GM13976 (cell line): ENCODE results near the gene TOP3A.
A peak's percentile ranks its signal among the peaks of the same experiment; 100 is the strongest.

Experiments used
- DNase-seq: peaks from one replicate; pipeline ENCODE4 v3.0.0; 2012; ENCODE audit warnings: low spot score
- CTCF ChIP-seq: IDR thresholded peaks from 2 replicates; pipeline ENCODE4 v1.5.1; 2012; ENCODE audit warnings: borderline replicate concordance, mild to moderate bottlenecking; ENCODE audit not compliant: insufficient read depth; ENCODE audit errors: extremely low read depth, missing control alignments, control extremely low read depth
- in situ Hi-C: fragments of 300-500 bp; cut with MboI; formaldehyde crosslinking; loops from one replicate; pipeline ENCODE4 v1.12.0; 2022; ENCODE audit warnings: low sequenced_read_pairs, mixed read lengths, inconsistent platforms; ENCODE audit not compliant: unreplicated experiment

TOP3A gene

GRCh38 chr17:18331879-18332278 lies 17.1 kb upstream of the TOP3A start:
- in situ Hi-C loops, result no loop called here
- no peak for DNase-seq
- no peak for TF ChIP-seq CTCF

- DNase-seq, result no peak
- in situ Hi-C loops, result no loop called here
- TF ChIP-seq CTCF, result no peak
Observed at GRCh38 chr17:18328643-18329204, 13.9 kb upstream of the TOP3A start.

- no peak for TF ChIP-seq CTCF
- DNase-seq, result no peak
- in situ Hi-C loops, result no loop called here
Observed at GRCh38 chr17:18327556-18327955, 12.8 kb upstream of the TOP3A start.

- in situ Hi-C loops, result no loop called here
- TF ChIP-seq CTCF, result no peak
- no peak for DNase-seq
Observed at GRCh38 chr17:18327093-18327492, 12.3 kb upstream of the TOP3A start.

- DNase-seq, result no peak
- in situ Hi-C loops, result no loop called here
- TF ChIP-seq CTCF, result no peak
Observed at GRCh38 chr17:18326572-18326971, 11.8 kb upstream of the TOP3A start.

- in situ Hi-C loops, result no loop called here
- no peak for TF ChIP-seq CTCF
- DNase-seq, result peak; percentile 53
Observed at GRCh38 chr17:18326039-18326438, 11.2 kb upstream of the TOP3A start.
